Panc1 (cell line): ENCODE results near the gene GJA1. TPM values are rescaled to one million over a fixed set of nuclear protein-coding genes. Genes with fewer than 3 reads are reported as not detected.

Experiments
- ATAC-seq: fragments of 200-7000 bp; cut with Tn5 transposase; 2 replicates; pipeline ENCODE4 v1.9.1; 2020; ENCODE audit warnings: mild to moderate bottlenecking, moderate library complexity
- BruUV-seq: library from RNA; stranded (reverse); fragments of 400-500 nt; replicated peaks from 2 replicates; lab custom pipeline; 2021; lab: Mats Ljungman, UMichigan
- CTCF ChIA-PET: fragments of 300-600 bp; sonication (Branson Sonifier 250); formaldehyde crosslinking; loops from one replicate; lab custom pipeline; 2022; ENCODE audit warnings: antibody characterized with exemption; lab: Charles Lee
- POLR2A ChIA-PET: fragments of 300-600 bp; sonication (Branson Sonifier 250); formaldehyde crosslinking; loops from one replicate; lab custom pipeline; 2022; ENCODE audit warnings: antibody characterized with exemption; lab: Charles Lee
- DNase-seq: peaks from one replicate; pipeline ENCODE4 v3.0.0-alpha.2; 2010; ENCODE audit warnings: low read depth, low spot score
- H3K27ac ChIP-seq: 2 replicates; pipeline ENCODE4 v1.5.1; 2011; ENCODE audit warnings: mild to moderate bottlenecking, low read length, inconsistent platforms
- H3K27me3 ChIP-seq: fragments of 200-500 bp; sonication (Bioruptor generic); 2 replicates; pipeline ENCODE4 v1.6.0; 2014; ENCODE audit warnings: low read length, inconsistent platforms; ENCODE audit not compliant: control insufficient read depth, insufficient read depth
- H3K36me3 ChIP-seq: fragments of 200-500 bp; sonication (Bioruptor generic); 2 replicates; pipeline ENCODE4 v1.5.1; 2014; ENCODE audit warnings: inconsistent platforms, mild to moderate bottlenecking, low read length, moderate library complexity; ENCODE audit not compliant: control insufficient read depth, insufficient read depth
- H3K4me1 ChIP-seq: 2 replicates; pipeline ENCODE4 v1.5.1; 2011; ENCODE audit warnings: inconsistent platforms, mild to moderate bottlenecking, low read length, moderate library complexity; ENCODE audit not compliant: control insufficient read depth, insufficient read depth
- H3K4me3 ChIP-seq, 2 experiments: 2 replicates each; pipeline ENCODE4 v1.5.1; 2011 to 2012; ENCODE audit warnings: low read depth in 2 of 2, low read length in 2 of 2, mild to moderate bottlenecking in 2 of 2, inconsistent platforms in 1 of 2, moderate library complexity in 1 of 2
- H3K9me3 ChIP-seq: fragments of 200-500 bp; sonication (Bioruptor generic); 2 replicates; pipeline ENCODE4 v1.5.1; 2014; ENCODE audit warnings: low read depth, mild to moderate bottlenecking, inconsistent platforms, low read length, moderate library complexity; ENCODE audit not compliant: control insufficient read depth, insufficient read depth
- CTCF ChIP-seq: fragments of 450-650 bp; IDR thresholded peaks from 2 replicates; pipeline ENCODE4 v1.5.1; 2017; ENCODE audit warnings: mild to moderate bottlenecking
- POLR2AphosphoS5 ChIP-seq: IDR thresholded peaks from 2 replicates; pipeline ENCODE4 v1.6.1; 2012; ENCODE audit warnings: mild to moderate bottlenecking, low read depth, low read length, moderate library complexity
- REST ChIP-seq, 2 experiments: IDR thresholded peaks; 2 replicates each; pipeline ENCODE4 v1.6.1; 2011 to 2012; ENCODE audit warnings: low read depth in 2 of 2, control low read depth in 1 of 2, low read length in 1 of 2, mild to moderate bottlenecking in 1 of 2, moderate library complexity in 1 of 2; ENCODE audit not compliant: insufficient read depth in 1 of 2
- SIN3A ChIP-seq: IDR thresholded peaks from 2 replicates; pipeline ENCODE4 v1.6.1; 2012; ENCODE audit warnings: low read depth, mild to moderate bottlenecking, low read length, moderate library complexity, borderline replicate concordance; ENCODE audit not compliant: insufficient read depth
- TCF7L2 ChIP-seq: IDR thresholded peaks from 2 replicates; pipeline ENCODE4 v1.6.1; 2011; ENCODE audit warnings: mild to moderate bottlenecking, low read depth, low read length, inconsistent platforms
- in situ Hi-C: cut with HindIII; loops from 2 replicates; pipeline ENCODE4 v1.10.0; 2016; ENCODE audit warnings: low sequenced_read_pairs, low pct_unique_long_range_greater_than_20kb
- intact Hi-C: fragments of 100-400 bp; cut with micrococcal nuclease; formaldehyde crosslinking; loops from one replicate; pipeline ENCODE4 v1.10.0; 2022; ENCODE audit not compliant: unreplicated experiment
- total RNA-seq: library from RNA; stranded (reverse); gene quantifications from one replicate; pipeline ENCODE4 v1.2.1, GENCODE V29; 2021; ENCODE audit not compliant: unreplicated experiment

Gene GJA1
- total RNA-seq, 1 experiment from 2014 or later = 3.8 TPM

- DNase-seq (no peak), ATAC-seq (no peak)
- Histone ChIP-seq H3K27ac (no peak overlapping the region), H3K36me3 (no peaks in the 10 kb centered on the region), H3K4me1 (peaks cover 5% of the 10 kb centered on the region; the same call in 1 of the 2 replicates), H3K4me3 (no peak overlapping the region), H3K27me3 (peaks cover 35% of the 10 kb centered on the region), H3K9me3 (no peaks in the 10 kb centered on the region)
- in situ Hi-C loops (no loop called here), intact Hi-C loops (loop anchor here (10.0 kb wide), 3 partner anchors 405 to 1095 kb away; no protein-coding TSS in a partner anchor)
- ChIA-PET POLR2A (interaction anchor here (0.7 kb wide), 1 partner anchor 898 kb away, joined by 3 read pairs; no protein-coding TSS in a partner anchor), CTCF (no interaction called here)
- no peak for TF ChIP-seq CTCF
- no peak for TF ChIP-seq POLR2AphosphoS5
- TF ChIP-seq SIN3A = no peak
- TF ChIP-seq TCF7L2 = no peak
- TF ChIP-seq REST (IDR thresholded peaks at IDR 0.05; ENCODE audit: insufficient read depth in 1 of 2, low read depth in 2 of 2, low read length in 1 of 2) = no peak
- BruUV-seq = no TSS peak
Measured at GRCh38 chr6:121439926-121440325, 4.5 kb downstream of the GJA1 start.

- no peak overlapping the region for H3K27ac ChIP-seq
- peaks cover 2% of the 10 kb centered on the region; the same call in 1 of the 2 replicates for H3K4me1 ChIP-seq
- CTCF ChIA-PET = no interaction called here
Measured at GRCh38 chr6:121441477-121441876, 6.0 kb downstream of the GJA1 start.

More at GRCh38 chr6:121441477-121441876, 6.0 kb downstream of the GJA1 start:
- in situ Hi-C loops = no loop called here
- POLR2A ChIA-PET = no interaction called here
- Histone ChIP-seq H3K27me3 (peaks cover 20% of the 10 kb centered on the region), H3K4me3 (no peak overlapping the region), H3K9me3 (no peaks in the 10 kb centered on the region), H3K36me3 (no peaks in the 10 kb centered on the region)
- TF ChIP-seq SIN3A (no peak), CTCF (no peak)
- intact Hi-C loops = no loop called here
- BruUV-seq = no TSS peak
- no peak for ATAC-seq
- no peak for DNase-seq
